Common myeloid progenitor, CD34-positive (primary cell): ENCODE measurements around the gene APBB2.

ENCODE experiments used
- CTCF ChIA-PET: fragments of 350-600 bp; sonication (Branson Sonifier 250); formaldehyde crosslinking; loops from one replicate; lab custom pipeline; 2021; ENCODE audit warnings: antibody characterized with exemption; lab: Charles Lee
- POLR2A ChIA-PET: fragments of 350-600 bp; sonication (Branson Sonifier 250); formaldehyde crosslinking; loops from one replicate; lab custom pipeline; 2021; ENCODE audit warnings: antibody characterized with exemption; lab: Charles Lee
- DNase-seq, 3 donors: peaks; one replicate each; pipeline versions ENCODE4 v3.0.0 to v3.0.0-alpha.2; 2013
- H3K27ac ChIP-seq, 2 experiments: 1 replicate in 1 of 2; 2 replicates in 1 of 2; pipeline ENCODE4 v1.7.0; 2013; ENCODE audit warnings: inconsistent platforms in 2 of 2, low read length in 2 of 2, mild to moderate bottlenecking in 2 of 2, low read depth in 1 of 2, moderate library complexity in 1 of 2; ENCODE audit not compliant: severe bottlenecking in 2 of 2, insufficient read depth in 1 of 2, poor library complexity in 1 of 2
- H3K27me3 ChIP-seq, 5 experiments: replicated peaks in 2 of 5; 1 replicate in 3 of 5; 2 replicates in 2 of 5; pipeline versions ENCODE4 v1.6.1 to v1.7.0; 2013; ENCODE audit warnings: low read length in 4 of 5, mild to moderate bottlenecking in 2 of 5, moderate library complexity in 2 of 5, inconsistent platforms in 1 of 5; ENCODE audit not compliant: insufficient read depth in 5 of 5, control insufficient read depth in 4 of 5
- H3K36me3 ChIP-seq, 4 experiments: 1 replicate in 2 of 4; 2 replicates in 2 of 4; pipeline versions ENCODE4 v1.6.1 to v1.7.0; 2013; ENCODE audit warnings: low read length in 3 of 4, control low read depth in 1 of 4, mild to moderate bottlenecking in 1 of 4; ENCODE audit not compliant: control insufficient read depth in 4 of 4, insufficient read depth in 4 of 4
- H3K4me1 ChIP-seq, 4 experiments: 1 replicate in 3 of 4; 2 replicates in 1 of 4; pipeline versions ENCODE4 v1.6.1 to v1.7.1; 2013; ENCODE audit warnings: low read length in 3 of 4, mild to moderate bottlenecking in 3 of 4, control low read depth in 1 of 4, inconsistent platforms in 1 of 4, moderate library complexity in 1 of 4; ENCODE audit not compliant: control insufficient read depth in 4 of 4, insufficient read depth in 4 of 4; ENCODE audit errors: control extremely low read depth in 1 of 4
- H3K4me3 ChIP-seq, 7 experiments: 1 replicate in 4 of 7; 2 replicates in 3 of 7; pipeline versions ENCODE4 v1.5.1 to v1.7.0; 2013; ENCODE audit warnings: mild to moderate bottlenecking in 7 of 7, low read length in 6 of 7, moderate library complexity in 6 of 7, inconsistent platforms in 2 of 7, low read depth in 2 of 7, control low read depth in 1 of 7; ENCODE audit not compliant: insufficient read depth in 4 of 7, control insufficient read depth in 1 of 7; ENCODE audit errors: extremely low read depth in 1 of 7
- H3K9me3 ChIP-seq, 5 experiments: 1 replicate in 4 of 5; 2 replicates in 1 of 5; pipeline versions ENCODE4 v1.6.1 to v1.7.1; 2013; ENCODE audit warnings: low read length in 4 of 5, mild to moderate bottlenecking in 2 of 5, inconsistent platforms in 1 of 5, low read depth in 1 of 5, moderate library complexity in 1 of 5; ENCODE audit not compliant: control insufficient read depth in 4 of 5, insufficient read depth in 2 of 5; ENCODE audit errors: control extremely low read depth in 1 of 5
- WGBS: methylation state at CpG from one replicate; pipeline ENCODE4 v1.1.5; 2013; ENCODE audit not compliant: insufficient coverage; 5-methylcytosine and 5-hydroxymethylcytosine counted together

The APBB2 gene

GRCh38 chr4:41133454-41134018, 80.8 kb downstream of the APBB2 start:
- POLR2A ChIA-PET, result no interaction called here
- H3K9me3 ChIP-seq, result peaks cover 0 to under 1% (median 0%) of the 10 kb centered on the region in 5 experiments

DNA sequence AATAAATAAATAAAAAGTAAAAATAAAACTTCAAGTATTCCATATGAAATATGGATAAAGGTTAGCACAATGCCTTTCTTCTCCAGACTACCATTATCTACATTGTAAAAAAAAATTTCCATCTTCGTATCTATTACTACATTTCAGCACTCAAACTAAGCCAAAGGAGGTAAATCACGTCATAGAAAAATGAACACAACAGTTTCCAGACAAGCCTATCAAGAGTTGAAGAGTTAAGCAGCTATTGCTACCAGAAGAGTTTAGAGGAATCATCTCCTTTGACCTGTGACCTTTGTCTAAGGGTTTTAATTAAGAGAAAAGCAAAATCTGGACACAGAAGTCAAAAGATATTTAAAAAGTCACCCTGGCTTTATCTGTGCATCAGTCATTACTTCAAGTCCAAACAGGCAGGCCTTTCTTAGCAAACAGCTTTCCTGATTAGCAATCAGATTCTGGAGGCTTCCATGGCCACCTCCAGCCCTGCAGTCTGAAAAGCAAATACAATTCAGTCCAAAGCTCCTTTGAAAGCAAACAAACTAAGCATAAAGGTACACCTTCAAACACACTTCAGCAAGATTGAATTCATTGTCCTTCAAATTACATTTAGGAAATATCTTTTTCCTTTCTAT, 82.2 kb downstream of the APBB2 start:
- Histone ChIP-seq H3K27me3 (no peaks in the 10 kb centered on the region), H3K27ac (no peak overlapping the region), H3K4me3 (no peak overlapping the region), H3K36me3 (no peaks in the 10 kb centered on the region), H3K9me3 (no peaks in the 10 kb centered on the region), H3K4me1 (no peaks in the 10 kb centered on the region)
- CTCF ChIA-PET, result no interaction called here
- POLR2A ChIA-PET, result no interaction called here
- WGBS, result no CpG with 5 or more reads among the region's 2 CpGs
- no peak for DNase-seq

More at GRCh38 chr4:41133454-41134018, 80.8 kb downstream of the APBB2 start:
- CTCF ChIA-PET, result no interaction called here
- Histone ChIP-seq H3K36me3 (no peaks in the 10 kb centered on the region), H3K27me3 (no peaks in the 10 kb centered on the region), H3K27ac (no peak overlapping the region), H3K4me1 (no peaks in the 10 kb centered on the region), H3K4me3 (no peak overlapping the region)
- WGBS, result 100% methylated on average over 1 of the region's 3 CpGs
- no peak for DNase-seq

DNA sequence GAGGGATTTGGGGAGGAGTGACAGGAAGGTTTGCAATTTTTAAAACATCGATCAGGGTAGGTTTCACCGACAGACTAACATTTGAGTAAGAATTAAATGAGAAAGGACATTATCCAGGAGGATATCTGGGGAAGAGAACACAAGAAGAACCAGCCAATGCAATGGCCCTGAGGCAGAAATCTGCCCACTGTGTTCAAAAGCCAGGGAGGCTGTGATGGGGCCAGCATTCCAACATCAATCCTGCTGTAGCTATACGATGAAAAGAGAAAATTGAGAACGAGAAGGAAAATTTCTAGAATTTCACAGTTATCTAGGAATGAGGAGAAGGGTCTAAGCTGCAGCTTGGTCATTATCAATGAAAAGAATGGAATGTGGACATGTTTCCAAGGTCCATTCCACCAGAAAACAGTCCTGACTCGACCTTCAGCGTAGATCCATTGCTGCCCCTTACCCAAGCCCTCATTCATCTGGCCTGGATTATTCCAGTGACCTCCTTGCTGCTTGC, 84.4 kb downstream of the APBB2 start:
- DNase-seq, result no peak
- H3K4me1 ChIP-seq, result no peaks in the 10 kb centered on the region
- H3K27me3 ChIP-seq, result no peaks in the 10 kb centered on the region
- H3K27ac ChIP-seq, result no peak overlapping the region
- CTCF ChIA-PET, result no interaction called here
- 96% methylated on average over 6 of the region's 6 CpGs for WGBS
- H3K36me3 ChIP-seq, result no peaks in the 10 kb centered on the region
- no peak overlapping the region for H3K4me3 ChIP-seq
- POLR2A ChIA-PET, result no interaction called here
- no peaks in the 10 kb centered on the region for H3K9me3 ChIP-seq

- H3K27ac ChIP-seq, result no peak overlapping the region
- CTCF ChIA-PET, result no interaction called here
- POLR2A ChIA-PET, result no interaction called here
- H3K27me3 ChIP-seq, result no peaks in the 10 kb centered on the region
- H3K4me1 ChIP-seq, result no peaks in the 10 kb centered on the region
- no peak for DNase-seq
- no peak overlapping the region for H3K4me3 ChIP-seq
- no peaks in the 10 kb centered on the region for H3K36me3 ChIP-seq
- WGBS, result no CpG with 5 or more reads among the region's 1 CpG
- H3K9me3 ChIP-seq, result no peaks in the 10 kb centered on the region
Measured at GRCh38 chr4:41129128-41129754, 85.1 kb downstream of the APBB2 start.

- Histone ChIP-seq H3K9me3 (no peaks in the 10 kb centered on the region), H3K27ac (no peak overlapping the region), H3K4me1 (no peaks in the 10 kb centered on the region), H3K4me3 (no peak overlapping the region), H3K36me3 (no peaks in the 10 kb centered on the region), H3K27me3 (no peaks in the 10 kb centered on the region)
- ChIA-PET POLR2A (no interaction called here), CTCF (interaction anchor here (1.7 kb wide), 1 partner anchor 13 kb away, joined by 3 read pairs; no protein-coding TSS in a partner anchor)
- DNase-seq, result no peak
- WGBS, result 96% methylated on average over 7 of the region's 7 CpGs
Measured at GRCh38 chr4:41125558-41126311, 88.6 kb downstream of the APBB2 start.

GRCh38 chr4:41124916-41125548, 89.3 kb downstream of the APBB2 start:
- no peaks in the 10 kb centered on the region for H3K9me3 ChIP-seq
- no peak overlapping the region for H3K4me3 ChIP-seq
- POLR2A ChIA-PET, result no interaction called here
- H3K27me3 ChIP-seq, result no peaks in the 10 kb centered on the region
- H3K4me1 ChIP-seq, result no peaks in the 10 kb centered on the region
- DNase-seq, result no peak
- H3K27ac ChIP-seq, result no peak overlapping the region
- H3K36me3 ChIP-seq, result no peaks in the 10 kb centered on the region
- WGBS, result 100% methylated on average over 1 of the region's 3 CpGs
- CTCF ChIA-PET, result interaction anchor here (1.7 kb wide), 1 partner anchor 14 kb away, joined by 3 read pairs; no protein-coding TSS in a partner anchor
